Measurements from ENCODE around the gene MAGI1.
"Not testable (repeated sequence)": the region's sequence is repeated elsewhere in the genome, so short reads cannot be mapped to it uniquely, and the experiment has no call there.

Gene MAGI1

GRCh38 chr3:65867463-65868210 is 171.1 kb downstream of the MAGI1 start:
- no peak for DNase-seq

- DNase-seq, result no peak
Observed at GRCh38 chr3:65864357-65864904, 174.3 kb downstream of the MAGI1 start.

GRCh38 chr3:65861718-65862117 is 177.0 kb downstream of the MAGI1 start:
- no peak for DNase-seq

- DNase-seq, result not testable (repeated sequence)
Observed at GRCh38 chr3:65859612-65860011, 179.1 kb downstream of the MAGI1 start.

GRCh38 chr3:65858749-65859148 is 180.0 kb downstream of the MAGI1 start:
- no peak for DNase-seq

- no peak for DNase-seq
Observed at GRCh38 chr3:65857327-65857726, 181.4 kb downstream of the MAGI1 start.

GRCh38 chr3:65856907-65857306 is 181.8 kb downstream of the MAGI1 start:
- no peak for DNase-seq

GRCh38 chr3:65855370-65856100 is 183.2 kb downstream of the MAGI1 start:
- DNase-seq, result no peak

GRCh38 chr3:65854606-65855304 is 184.0 kb downstream of the MAGI1 start:
- no peak for DNase-seq

GRCh38 chr3:65851827-65852226 is 186.9 kb downstream of the MAGI1 start:
- no peak for DNase-seq

GRCh38 chr3:65850261-65850660 is 188.5 kb downstream of the MAGI1 start:
- DNase-seq, result no peak

- no peak for DNase-seq
Observed at GRCh38 chr3:65848024-65848423, 190.7 kb downstream of the MAGI1 start.

GRCh38 chr3:65846936-65847335 is 191.8 kb downstream of the MAGI1 start:
- no peak for DNase-seq

- no peak for DNase-seq
Observed at GRCh38 chr3:65844370-65844769, 194.3 kb downstream of the MAGI1 start.

- DNase-seq, result no peak
Observed at GRCh38 chr3:65843732-65844131, 195.0 kb downstream of the MAGI1 start.

- DNase-seq, result no peak
Observed at GRCh38 chr3:65837604-65838003, 201.1 kb downstream of the MAGI1 start.

- DNase-seq, result no peak
Observed at GRCh38 chr3:65836047-65836446, 202.7 kb downstream of the MAGI1 start.

GRCh38 chr3:65833761-65834505 is 204.8 kb downstream of the MAGI1 start:
- no peak for DNase-seq

- no peak for DNase-seq
Observed at GRCh38 chr3:65831733-65832425, 206.8 kb downstream of the MAGI1 start.

- no peak for DNase-seq
Observed at GRCh38 chr3:65830948-65831732, 207.6 kb downstream of the MAGI1 start.

- DNase-seq, result no peak
Observed at GRCh38 chr3:65829228-65829627, 209.5 kb downstream of the MAGI1 start.

Measured in CD4-positive, alpha-beta T cell treated with Interleukin-10 for 1 hour (primary cell).